ENCODE data around the gene LRRC15. TPM values are rescaled to one million over a fixed set of nuclear protein-coding genes. Genes with fewer than 3 reads are reported as not detected.

The LRRC15 gene
- total RNA-seq, 1 experiment from 2014 or later = not detected

- Histone ChIP-seq H3K79me2 (ENCODE audit: low read depth) (peaks cover 22% of the 10 kb centered on the region), H3K4me2 (peak overlapping the region; percentile 80), H3K4me1 (replicated peaks; ENCODE audit: insufficient read depth) (peaks cover 27% of the 10 kb centered on the region), H3K9me2 (ENCODE audit: insufficient read depth) (no peaks in the 10 kb centered on the region), H3K27me3 (ENCODE audit: insufficient read depth, low read depth) (no peaks in the 10 kb centered on the region), H3F3A (ENCODE audit: insufficient read depth, low read depth) (peaks cover 29% of the 10 kb centered on the region), H3K4me3 (peak overlapping the region; percentile 51), H3K36me3 (ENCODE audit: low read depth) (peaks cover 25% of the 10 kb centered on the region), H4K20me1 (ENCODE audit: insufficient read depth) (no peaks in the 10 kb centered on the region), H3K9me3 (ENCODE audit: insufficient read depth, low read depth) (peaks cover 23% of the 10 kb centered on the region), H3K27ac (peak overlapping the region; percentile 75), H2AFZ (0 out of 2 replicates have a peak overlapping the region, but pooled peaks have one; percentile 29)
- TF ChIP-seq EZH2 (IDR thresholded peaks at IDR 0.05; ENCODE audit: low read depth) = no peak
- TF ChIP-seq, protein P1, sequence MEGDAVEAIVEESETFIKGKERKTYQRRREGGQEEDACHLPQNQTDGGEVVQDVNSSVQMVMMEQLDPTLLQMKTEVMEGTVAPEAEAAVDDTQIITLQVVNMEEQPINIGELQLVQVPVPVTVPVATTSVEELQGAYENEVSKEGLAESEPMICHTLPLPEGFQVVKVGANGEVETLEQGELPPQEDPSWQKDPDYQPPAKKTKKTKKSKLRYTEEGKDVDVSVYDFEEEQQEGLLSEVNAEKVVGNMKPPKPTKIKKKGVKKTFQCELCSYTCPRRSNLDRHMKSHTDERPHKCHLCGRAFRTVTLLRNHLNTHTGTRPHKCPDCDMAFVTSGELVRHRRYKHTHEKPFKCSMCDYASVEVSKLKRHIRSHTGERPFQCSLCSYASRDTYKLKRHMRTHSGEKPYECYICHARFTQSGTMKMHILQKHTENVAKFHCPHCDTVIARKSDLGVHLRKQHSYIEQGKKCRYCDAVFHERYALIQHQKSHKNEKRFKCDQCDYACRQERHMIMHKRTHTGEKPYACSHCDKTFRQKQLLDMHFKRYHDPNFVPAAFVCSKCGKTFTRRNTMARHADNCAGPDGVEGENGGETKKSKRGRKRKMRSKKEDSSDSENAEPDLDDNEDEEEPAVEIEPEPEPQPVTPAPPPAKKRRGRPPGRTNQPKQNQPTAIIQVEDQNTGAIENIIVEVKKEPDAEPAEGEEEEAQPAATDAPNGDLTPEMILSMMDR (conservative IDR thresholded peaks at IDR 0.05) = peak; percentile 99
- DNase-seq = peak; percentile 91 to 97
- CTCF ChIA-PET = interaction anchor here (0.6 to 2.1 kb wide), 21 partner anchors 35 to 747 kb away, joined by 3 to 23 read pairs (median 5); partner anchors contain the start of gene CPN2
- POLR2A ChIA-PET (ENCODE audit: unreplicated experiment) = interaction anchor here (0.6 to 1.4 kb wide), 10 partner anchors 18 to 1500 kb away, joined by 3 to 34 read pairs (median 4); no protein-coding TSS in a partner anchor
- no TSS peak for BruUV-seq (replicated peaks)
- intact Hi-C loops (cut with micrococcal nuclease; ENCODE audit: unreplicated experiment) = loop anchor here (1.0 to 10.0 kb wide), 14 partner anchors 19 to 851 kb away; no protein-coding TSS in a partner anchor
These were observed 54.2 kb downstream of the LRRC15 start for GRCh38 chr3:194315088-194315964.

- peaks cover 19% of the 10 kb centered on the region for H3K4me1 ChIP-seq (replicated peaks; ENCODE audit: insufficient read depth)
- CTCF ChIA-PET = interaction anchor here (0.6 to 2.1 kb wide), 5 partner anchors 44 to 649 kb away, joined by 3 to 18 read pairs (median 14); no protein-coding TSS in a partner anchor
- peak overlapping the region; percentile 75 for H3K27ac ChIP-seq
- peaks cover 23% of the 10 kb centered on the region for H3F3A ChIP-seq (ENCODE audit: insufficient read depth, low read depth)
- DNase-seq = peak; percentile 25 to 42
- peaks cover 14% of the 10 kb centered on the region for H3K79me2 ChIP-seq (ENCODE audit: low read depth)
- intact Hi-C loops (cut with micrococcal nuclease; ENCODE audit: unreplicated experiment) = loop anchor here (1.0 to 10.0 kb wide), 14 partner anchors 18 to 850 kb away; no protein-coding TSS in a partner anchor
- peak overlapping the region; percentile 80 for H3K4me2 ChIP-seq
- peaks cover 15% of the 10 kb centered on the region for H3K9me3 ChIP-seq (ENCODE audit: insufficient read depth, low read depth)
- BruUV-seq (replicated peaks) = no TSS peak
- no peak overlapping the region for H2AFZ ChIP-seq
- POLR2A ChIA-PET (ENCODE audit: unreplicated experiment) = interaction anchor here (1.0 to 1.1 kb wide), 2 partner anchors 17 to 312 kb away, joined by 3 to 4 read pairs; no protein-coding TSS in a partner anchor
- TF ChIP-seq EZH2 (IDR thresholded peaks at IDR 0.05; ENCODE audit: low read depth) = no peak
- TF ChIP-seq, protein P1 (conservative IDR thresholded peaks at IDR 0.05) = no peak
- no peaks in the 10 kb centered on the region for H3K27me3 ChIP-seq (ENCODE audit: insufficient read depth, low read depth)
- H4K20me1 ChIP-seq (ENCODE audit: insufficient read depth) = no peaks in the 10 kb centered on the region
- peak overlapping the region; percentile 51; the same call in 1 of the 2 replicates for H3K4me3 ChIP-seq
- H3K36me3 ChIP-seq (ENCODE audit: low read depth) = peaks cover 17% of the 10 kb centered on the region
- no peaks in the 10 kb centered on the region for H3K9me2 ChIP-seq (ENCODE audit: insufficient read depth)
These were observed 55.0 kb downstream of the LRRC15 start for GRCh38 chr3:194314388-194315068.

All from PC-9 (cell line).